Mucosa of descending colon (tissue), 3 donors: ENCODE data around the gene ACSL1. TPM values are rescaled to one million over a fixed set of nuclear protein-coding genes. Genes with fewer than 3 reads are reported as not detected.

Source experiments
- ATAC-seq: fragments of 200-7000 bp; cut with Tn5 transposase; one replicate; pipeline ENCODE4 v1.9.1; 2020; ENCODE audit warnings: mild to moderate bottlenecking, moderate library complexity
- DNase-seq, 3 donors: peaks; one replicate each; pipeline ENCODE4 v3.0.0-alpha.2; 2020
- H3K36me3 ChIP-seq: fragments of 200-600 bp; one replicate; pipeline ENCODE4 v1.8.0; 2021; ENCODE audit warnings: low read depth, mild to moderate bottlenecking
- H3K4me1 ChIP-seq: fragments of 200-600 bp; one replicate; pipeline ENCODE4 v1.8.0; 2021; ENCODE audit warnings: low read depth, mild to moderate bottlenecking
- H3K4me3 ChIP-seq: fragments of 200-600 bp; one replicate; pipeline ENCODE4 v1.8.0; 2021; ENCODE audit warnings: mild to moderate bottlenecking
- H3K9me3 ChIP-seq: fragments of 200-600 bp; one replicate; pipeline ENCODE4 v1.8.0; 2021; ENCODE audit warnings: mild to moderate bottlenecking
- CTCF ChIP-seq: fragments of 200-600 bp; IDR thresholded peaks from one replicate; pipeline ENCODE4 v1.8.0; 2022; ENCODE audit warnings: antibody characterized with exemption, mild to moderate bottlenecking
- intact Hi-C, 2 donors: fragments of 100-400 bp; cut with DNase I in 1 of 2; cut with micrococcal nuclease in 1 of 2; formaldehyde crosslinking; loops; one replicate each; pipeline versions ENCODE4 v1.11.0 to v1.11.1; 2022; cut with DNase I, micrococcal nuclease
- total RNA-seq, 3 donors: library from RNA; stranded (reverse); fragmentation: NEBNext Ultra II Directional in 2 of 3; extraction: Animal tissue kit (Norgen Biotek cat#: 25700) in 2 of 3; gene quantifications; one replicate each; pipeline versions ENCODE4 v1.2.1 to v1.2.4, GENCODE V29; 2021 to 2023
- donor health status: DM: no; HTN: no; CAD: no; lungs with moderate emphysema.
- donor health status: DM: no; HTN: no; CAD: no.
- donor health status: DM: no; HTN: yes; CAD: no.

Gene ACSL1
- total RNA-seq, 3 donors from 2014 or later, result 37.4 to 51.4 (median 39.0) TPM

- ATAC-seq, result peak; percentile 96
- intact Hi-C loops, result no loop called here
- Histone ChIP-seq H3K4me3 (no peak overlapping the region), H3K36me3 (no peaks in the 10 kb centered on the region), H3K4me1 (peaks cover 14% of the 10 kb centered on the region), H3K9me3 (no peaks in the 10 kb centered on the region)
- TF ChIP-seq CTCF, result no peak
- peak; percentile 83 to 84 (median 84) for DNase-seq
Observed at GRCh38 chr4:184805462-184806228, 20.1 kb downstream of the ACSL1 start.

GRCh38 chr4:184804621-184805020, 21.1 kb downstream of the ACSL1 start:
- intact Hi-C loops, result no loop called here
- no peak for ATAC-seq

GRCh38 chr4:184803874-184804273, 21.9 kb downstream of the ACSL1 start:
- intact Hi-C loops, result no loop called here
- H3K36me3 ChIP-seq, result no peaks in the 10 kb centered on the region
- DNase-seq (no peak), ATAC-seq (peak; percentile 20)
- H3K4me3 ChIP-seq, result no peak overlapping the region
- TF ChIP-seq CTCF, result no peak
- H3K4me1 ChIP-seq, result peaks cover 14% of the 10 kb centered on the region
- H3K9me3 ChIP-seq, result no peaks in the 10 kb centered on the region

More at GRCh38 chr4:184804621-184805020, 21.1 kb downstream of the ACSL1 start:
- no peaks in the 10 kb centered on the region for H3K36me3 ChIP-seq
- no peak overlapping the region for H3K4me3 ChIP-seq
- DNase-seq, result no peak
- H3K4me1 ChIP-seq, result peaks cover 14% of the 10 kb centered on the region
- TF ChIP-seq CTCF, result no peak
- H3K9me3 ChIP-seq, result no peaks in the 10 kb centered on the region

GRCh38 chr4:184803133-184803532, 22.6 kb downstream of the ACSL1 start:
- no peak for DNase-seq

GRCh38 chr4:184802697-184803015, 23.1 kb downstream of the ACSL1 start:
- no peak for TF ChIP-seq CTCF
- Histone ChIP-seq H3K36me3 (no peaks in the 10 kb centered on the region), H3K9me3 (no peaks in the 10 kb centered on the region), H3K4me3 (no peak overlapping the region), H3K4me1 (peaks cover 14% of the 10 kb centered on the region)
- intact Hi-C loops, result no loop called here
- no peak for ATAC-seq
- DNase-seq, result no peak

More at GRCh38 chr4:184803133-184803532, 22.6 kb downstream of the ACSL1 start:
- ATAC-seq, result no peak
- H3K9me3 ChIP-seq, result no peaks in the 10 kb centered on the region
- intact Hi-C loops, result no loop called here
- TF ChIP-seq CTCF, result no peak
- H3K4me3 ChIP-seq, result no peak overlapping the region
- peaks cover 14% of the 10 kb centered on the region for H3K4me1 ChIP-seq
- H3K36me3 ChIP-seq, result no peaks in the 10 kb centered on the region
